NCI-H2029 treated with DMSO at 0.1 percent for 48 hours (cell line): ENCODE measurements around the gene ZNF273.
"Not testable (repeated sequence)": the region's sequence is repeated elsewhere in the genome, so short reads cannot be mapped to it uniquely, and the experiment has no call there.

ENCODE experiments used
- DNase-seq: peaks from one replicate; lab custom pipeline; 2025; lab: John Stamatoyannopoulos, UW

ZNF273 gene

GRCh38 chr7:64888901-64889685, 14.0 kb upstream of the ZNF273 start:
- DNase-seq, result no peak

GRCh38 chr7:64889686-64890162, 13.3 kb upstream of the ZNF273 start:
- DNase-seq, result no peak

GRCh38 chr7:64890273-64890672, 12.8 kb upstream of the ZNF273 start:
- DNase-seq, result not testable (repeated sequence)

- DNase-seq, result no peak
Measured at GRCh38 chr7:64890761-64891362, 12.2 kb upstream of the ZNF273 start.

- DNase-seq, result not testable (repeated sequence)
Measured at GRCh38 chr7:64891363-64892081, 11.6 kb upstream of the ZNF273 start.

- peak; percentile 24 for DNase-seq
Measured at GRCh38 chr7:64892116-64892515, 11.0 kb upstream of the ZNF273 start.

GRCh38 chr7:64892666-64893309, 10.3 kb upstream of the ZNF273 start:
- DNase-seq, result no peak

GRCh38 chr7:64893401-64893800, 9.7 kb upstream of the ZNF273 start:
- no peak for DNase-seq

GRCh38 chr7:64902461-64902805, 640 bp upstream of the ZNF273 start:
- not testable (repeated sequence) for DNase-seq

GRCh38 chr7:64904008-64904407, 935 bp downstream of the ZNF273 start:
- DNase-seq, result no peak

- no peak for DNase-seq
Measured at GRCh38 chr7:64905133-64905532, 2.1 kb downstream of the ZNF273 start.

GRCh38 chr7:64905547-64905946, 2.5 kb downstream of the ZNF273 start:
- no peak for DNase-seq

- DNase-seq, result no peak
Measured at GRCh38 chr7:64907641-64908326, 4.7 kb downstream of the ZNF273 start.

- peak; percentile 35 for DNase-seq
Measured at GRCh38 chr7:64908358-64908757, 5.3 kb downstream of the ZNF273 start.

- no peak for DNase-seq
Measured at GRCh38 chr7:64914557-64914956, 11.5 kb downstream of the ZNF273 start.

- not testable (repeated sequence) for DNase-seq
Measured at GRCh38 chr7:64915301-64915700, 12.2 kb downstream of the ZNF273 start.

GRCh38 chr7:64928252-64929187, 25.4 kb downstream of the ZNF273 start:
- not testable (repeated sequence) for DNase-seq

GRCh38 chr7:64934478-64934877, 31.4 kb downstream of the ZNF273 start:
- no peak for DNase-seq

- no peak for DNase-seq
Measured at GRCh38 chr7:64938540-64938939, 35.5 kb downstream of the ZNF273 start.

- not testable (repeated sequence) for DNase-seq
Measured at GRCh38 chr7:64940021-64940420, 36.9 kb downstream of the ZNF273 start.
